Muscle of leg (tissue), 11 donors: ENCODE measurements around the gene ITPR1. TPM values are rescaled to one million over a fixed set of nuclear protein-coding genes. Genes with fewer than 3 reads are reported as not detected.

Experiments used
- DNase-seq: peaks from one replicate; pipeline ENCODE4 v3.0.0; 2013
- H3K27ac ChIP-seq: one replicate; pipeline ENCODE4 v1.5.1; 2013; ENCODE audit warnings: mild to moderate bottlenecking, low read length, control low read depth
- H3K27me3 ChIP-seq: one replicate; pipeline ENCODE4 v1.6.1; 2013; ENCODE audit warnings: low read length; ENCODE audit not compliant: control insufficient read depth, insufficient read depth
- H3K36me3 ChIP-seq: one replicate; pipeline ENCODE4 v1.6.1; 2013; ENCODE audit warnings: low read length; ENCODE audit not compliant: control insufficient read depth, insufficient read depth
- H3K4me1 ChIP-seq: one replicate; pipeline ENCODE4 v1.6.1; 2013; ENCODE audit warnings: low read length; ENCODE audit not compliant: control insufficient read depth, insufficient read depth
- H3K4me3 ChIP-seq: one replicate; pipeline ENCODE4 v1.5.1; 2013; ENCODE audit warnings: low read length, control low read depth
- H3K9me3 ChIP-seq: replicated peaks from 2 replicates; pipeline ENCODE4 v1.6.1; 2013; ENCODE audit warnings: low read depth, low read length; ENCODE audit not compliant: control insufficient read depth
- WGBS: methylation state at CpG from one replicate; pipeline ENCODE4 v1.1.5; 2013; ENCODE audit warnings: missing lambda C conversion rate; ENCODE audit not compliant: insufficient coverage; 5-methylcytosine and 5-hydroxymethylcytosine counted together
- polyA plus RNA-seq, 8 donors: library from polyadenylated mRNA; unstranded; fragments of 120-200 nt; gene quantifications; one replicate each; pipeline versions ENCODE4 v1.2.1 to v1.2.3, GENCODE V29; 2013; ENCODE audit warnings: inconsistent platforms in 1 of 8, low replicate concordance in 1 of 8; ENCODE audit not compliant: insufficient read length in 8 of 8, insufficient read depth in 1 of 8
- total RNA-seq: library from RNA; stranded (reverse); fragments of 120-200 nt; gene quantifications from one replicate; pipeline ENCODE4 v1.2.4, GENCODE V29; 2013

The ITPR1 gene
- total and polyA plus RNA-seq, 9 donors = 15.4 to 34.4 (median 20.5) TPM

DNA sequence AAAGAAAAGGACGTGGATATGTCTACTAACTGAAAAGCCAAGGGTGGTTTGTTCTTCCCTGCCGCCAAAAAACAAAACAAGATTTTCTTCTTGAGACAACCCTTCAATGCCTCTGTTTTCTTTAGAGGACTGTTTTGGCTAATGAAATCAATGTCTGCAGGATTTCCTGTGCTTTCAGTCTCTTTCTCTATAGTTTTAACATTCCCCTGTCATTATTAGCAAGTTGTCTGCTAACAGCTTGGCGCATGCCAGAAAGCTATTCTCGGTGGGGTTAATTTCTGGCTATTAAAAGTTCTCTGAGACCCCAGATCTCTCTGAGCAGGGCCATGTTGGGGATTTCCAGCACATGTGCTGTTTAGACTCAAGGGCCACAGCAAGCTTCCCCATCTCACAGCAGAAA, 56.7 kb downstream of the ITPR1 start:
- no peak overlapping the region for H3K27ac ChIP-seq
- no CpG with 5 or more reads among the region's 4 CpGs for WGBS
- DNase-seq = no peak
- no peaks in the 10 kb centered on the region for H3K9me3 ChIP-seq
- H3K4me1 ChIP-seq = peaks cover 2% of the 10 kb centered on the region
- no peaks in the 10 kb centered on the region for H3K27me3 ChIP-seq
- no peaks in the 10 kb centered on the region for H3K36me3 ChIP-seq
- no peak overlapping the region for H3K4me3 ChIP-seq

DNA sequence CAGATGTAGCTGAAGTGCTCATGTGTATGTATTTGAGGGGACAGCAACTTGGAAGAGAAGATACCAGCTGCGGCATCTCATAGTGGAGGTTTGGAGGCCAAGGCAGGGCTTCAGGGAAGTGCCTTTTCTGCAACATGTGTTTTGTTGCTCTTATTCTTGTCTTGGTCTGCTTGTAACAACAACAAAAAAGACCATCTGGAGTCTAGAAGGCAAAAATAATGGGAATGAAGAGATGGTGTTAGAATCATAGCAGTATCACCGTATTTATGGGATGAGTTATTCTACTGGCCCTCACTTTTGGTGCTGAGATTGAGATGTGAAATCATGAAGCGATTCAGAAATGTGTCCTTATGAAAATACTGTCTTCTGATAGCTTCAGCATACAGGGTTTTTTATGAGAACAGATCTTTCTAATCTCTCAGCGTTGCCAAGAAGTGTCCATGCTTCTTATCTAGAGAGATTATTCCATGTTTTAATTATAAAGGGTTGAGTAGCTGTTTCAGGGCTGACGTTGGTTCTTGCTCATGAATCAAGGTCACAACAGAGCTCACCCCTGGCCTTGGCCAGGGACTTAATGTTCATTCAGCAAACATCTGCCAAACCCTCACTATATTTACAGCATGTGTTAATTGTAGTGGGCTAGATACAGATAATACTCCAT, 58.0 kb downstream of the ITPR1 start:
- 84% methylated on average over 2 of the region's 5 CpGs for WGBS
- DNase-seq = no peak
- Histone ChIP-seq H3K9me3 (no peaks in the 10 kb centered on the region), H3K4me1 (peaks cover 2% of the 10 kb centered on the region), H3K36me3 (no peaks in the 10 kb centered on the region), H3K27me3 (no peaks in the 10 kb centered on the region), H3K4me3 (no peak overlapping the region), H3K27ac (no peak overlapping the region)

DNA sequence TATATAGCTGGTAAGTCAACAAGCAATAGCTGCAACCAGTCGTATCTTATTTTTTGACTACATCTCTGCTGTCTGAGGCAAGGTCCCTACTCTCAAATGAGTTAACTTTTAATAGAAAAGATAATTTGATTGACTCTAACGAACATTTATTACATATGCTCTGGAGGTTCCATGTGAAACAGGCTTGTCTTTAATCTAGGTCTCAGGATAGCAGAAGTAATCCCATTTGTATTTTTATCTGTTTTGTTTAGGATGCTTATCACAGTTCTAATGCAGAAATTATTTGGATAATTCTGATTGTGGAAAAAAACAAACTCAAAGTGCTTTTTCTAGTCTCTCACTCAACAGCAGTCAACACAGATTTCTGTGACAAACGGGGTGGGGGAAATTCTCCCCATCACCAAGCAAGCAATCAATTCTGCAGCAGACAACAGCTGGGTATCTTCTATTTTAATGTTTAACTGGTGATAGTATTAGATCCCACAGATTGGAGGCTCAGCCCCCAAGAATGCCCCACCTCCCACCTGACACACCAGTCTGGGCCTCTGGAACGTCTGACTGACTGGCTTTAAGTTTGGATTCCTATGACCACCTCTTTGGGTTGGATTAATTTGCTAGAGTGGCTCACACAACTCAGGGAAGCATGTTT, 58.8 kb downstream of the ITPR1 start:
- Histone ChIP-seq H3K36me3 (no peaks in the 10 kb centered on the region), H3K9me3 (no peaks in the 10 kb centered on the region), H3K4me1 (peaks cover 2% of the 10 kb centered on the region), H3K27ac (no peak overlapping the region), H3K4me3 (no peak overlapping the region), H3K27me3 (no peaks in the 10 kb centered on the region)
- no peak for DNase-seq
- no CpG with 5 or more reads among the region's 4 CpGs for WGBS

DNA sequence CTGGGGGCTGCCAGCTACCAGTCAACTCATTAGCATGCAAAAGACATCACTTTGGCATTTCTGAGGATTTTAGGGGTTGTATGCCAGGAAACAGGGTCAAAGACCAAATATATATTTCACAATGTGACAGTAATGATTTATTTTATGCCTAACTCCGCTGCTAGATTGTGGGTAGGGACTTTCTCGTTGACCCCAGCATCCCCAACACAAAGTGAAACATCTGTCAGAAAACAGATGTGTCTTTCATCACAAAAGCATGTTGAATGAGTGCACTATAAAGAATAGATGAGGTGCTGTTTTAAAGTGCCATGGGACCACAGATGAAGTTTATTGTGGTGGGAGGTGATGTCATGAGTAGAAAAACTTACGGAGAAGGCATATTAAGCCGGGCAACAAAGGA, 59.7 kb downstream of the ITPR1 start:
- H3K4me1 ChIP-seq = peaks cover 2% of the 10 kb centered on the region

DNA sequence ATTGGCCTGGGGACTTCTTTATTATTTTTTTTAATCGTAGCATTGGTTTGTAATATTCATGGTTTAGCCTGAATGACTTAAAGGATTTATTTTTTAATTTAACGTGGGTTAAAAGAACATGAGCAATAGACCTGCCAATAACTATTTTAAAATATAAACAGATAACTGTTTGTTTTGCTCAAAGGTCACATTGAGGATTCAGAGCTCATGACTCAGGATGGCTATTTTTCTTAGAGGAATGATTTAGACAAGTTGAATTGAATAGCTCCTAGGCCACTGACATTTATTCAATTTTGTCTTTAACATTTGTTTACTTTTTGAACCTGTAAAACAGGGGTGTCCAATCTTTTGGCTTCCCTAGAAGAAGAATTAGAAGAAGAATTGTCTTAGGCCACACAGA, 68.5 kb downstream of the ITPR1 start:
- Histone ChIP-seq H3K4me1 (no peaks in the 10 kb centered on the region), H3K36me3 (no peaks in the 10 kb centered on the region), H3K27ac (no peak overlapping the region), H3K9me3 (no peaks in the 10 kb centered on the region), H3K27me3 (no peaks in the 10 kb centered on the region), H3K4me3 (no peak overlapping the region)
- no CpG with 5 or more reads among the region's 2 CpGs for WGBS
- no peak for DNase-seq

More for the DNA sequence above, 59.7 kb downstream of the ITPR1 start:
- no peaks in the 10 kb centered on the region for H3K27me3 ChIP-seq
- no peak overlapping the region for H3K27ac ChIP-seq
- H3K36me3 ChIP-seq = no peaks in the 10 kb centered on the region
- 45% methylated on average over 2 of the region's 4 CpGs for WGBS
- no peak overlapping the region for H3K4me3 ChIP-seq
- H3K9me3 ChIP-seq = no peaks in the 10 kb centered on the region
- no peak for DNase-seq

DNA sequence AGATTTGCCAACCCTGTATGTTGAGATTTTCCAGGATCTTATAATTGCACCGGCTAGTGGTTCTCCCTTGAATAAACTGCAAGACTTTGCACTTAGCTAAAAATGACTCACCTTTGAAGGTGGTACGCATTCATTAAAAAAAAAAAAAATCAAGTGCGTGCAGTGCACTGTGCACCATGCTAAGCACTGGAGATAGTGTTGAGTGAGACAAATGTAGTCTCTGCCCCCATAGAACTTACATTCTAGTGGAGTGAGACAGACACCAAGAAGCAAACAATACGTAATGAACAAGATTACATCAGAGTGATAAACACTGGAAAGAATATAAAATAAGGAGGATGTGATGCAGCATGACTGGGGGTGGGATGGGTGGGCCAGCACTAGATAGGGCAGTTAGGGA, 69.4 kb downstream of the ITPR1 start:
- no peaks in the 10 kb centered on the region for H3K9me3 ChIP-seq
- no peak overlapping the region for H3K27ac ChIP-seq
- H3K4me1 ChIP-seq = no peaks in the 10 kb centered on the region
- no peak overlapping the region for H3K4me3 ChIP-seq
- no peak for DNase-seq
- 100% methylated on average over 1 of the region's 4 CpGs for WGBS
- no peaks in the 10 kb centered on the region for H3K27me3 ChIP-seq
- no peaks in the 10 kb centered on the region for H3K36me3 ChIP-seq

DNA sequence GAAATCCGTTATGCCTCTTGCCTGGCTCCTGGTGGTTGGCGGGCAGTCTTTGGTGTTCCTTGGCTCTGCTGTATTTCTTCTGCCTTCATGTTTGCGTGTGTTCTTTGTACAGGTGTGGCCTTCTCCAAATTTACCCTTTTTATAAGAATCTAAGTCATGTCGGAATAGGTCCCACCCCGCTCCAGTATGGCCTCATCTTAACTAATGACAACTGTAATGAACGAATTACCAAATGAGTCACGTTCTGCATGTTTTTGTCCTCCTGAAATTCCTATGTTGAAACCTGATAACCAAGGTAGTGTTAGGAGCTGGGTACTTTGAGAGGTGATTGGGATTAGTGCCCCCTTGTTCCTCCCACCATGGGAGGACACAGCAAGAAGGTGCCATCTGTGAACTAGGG, 71.1 kb downstream of the ITPR1 start:
- DNase-seq = no peak
- Histone ChIP-seq H3K36me3 (no peaks in the 10 kb centered on the region), H3K27me3 (no peaks in the 10 kb centered on the region), H3K4me1 (no peaks in the 10 kb centered on the region), H3K27ac (no peak overlapping the region), H3K9me3 (no peaks in the 10 kb centered on the region), H3K4me3 (no peak overlapping the region)
- WGBS = 86% methylated on average over 4 of the region's 7 CpGs

DNA sequence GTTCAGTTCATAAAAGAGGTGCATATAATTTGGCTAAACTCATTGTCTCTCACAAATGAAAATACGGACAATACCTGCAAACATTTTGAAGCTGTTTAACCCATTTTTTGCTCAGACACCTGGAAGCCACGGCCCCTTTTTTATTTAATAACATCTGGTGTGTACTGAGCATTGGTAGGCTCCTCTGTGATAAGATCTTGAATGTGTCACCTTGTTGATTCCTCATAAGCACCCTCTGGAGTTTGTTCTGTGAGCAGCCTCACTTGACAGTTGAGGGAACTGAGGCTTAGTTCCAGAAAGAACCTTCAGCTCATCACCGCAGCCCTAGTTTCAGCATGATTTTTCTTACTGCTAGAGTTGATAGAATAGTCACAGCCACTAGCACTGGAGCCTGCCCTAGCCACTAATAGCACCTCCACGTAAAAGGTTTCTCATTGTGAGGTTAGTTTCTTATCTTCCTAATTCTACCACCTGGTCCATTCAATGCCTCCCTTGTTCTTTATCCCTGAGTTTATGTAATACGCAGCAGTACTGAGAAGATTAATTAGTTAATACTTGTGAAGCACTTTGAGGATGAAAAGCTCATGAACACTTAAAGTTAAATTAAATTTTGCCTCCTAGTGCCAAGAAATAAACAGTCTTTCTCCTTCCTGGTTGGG, 71.9 kb downstream of the ITPR1 start:
- no peak for DNase-seq
- no peaks in the 10 kb centered on the region for H3K4me1 ChIP-seq
- no peaks in the 10 kb centered on the region for H3K9me3 ChIP-seq
- H3K27me3 ChIP-seq = no peaks in the 10 kb centered on the region
- no peak overlapping the region for H3K4me3 ChIP-seq
- no peak overlapping the region for H3K27ac ChIP-seq
- no peaks in the 10 kb centered on the region for H3K36me3 ChIP-seq
- WGBS = no CpG with 5 or more reads among the region's 5 CpGs

DNA sequence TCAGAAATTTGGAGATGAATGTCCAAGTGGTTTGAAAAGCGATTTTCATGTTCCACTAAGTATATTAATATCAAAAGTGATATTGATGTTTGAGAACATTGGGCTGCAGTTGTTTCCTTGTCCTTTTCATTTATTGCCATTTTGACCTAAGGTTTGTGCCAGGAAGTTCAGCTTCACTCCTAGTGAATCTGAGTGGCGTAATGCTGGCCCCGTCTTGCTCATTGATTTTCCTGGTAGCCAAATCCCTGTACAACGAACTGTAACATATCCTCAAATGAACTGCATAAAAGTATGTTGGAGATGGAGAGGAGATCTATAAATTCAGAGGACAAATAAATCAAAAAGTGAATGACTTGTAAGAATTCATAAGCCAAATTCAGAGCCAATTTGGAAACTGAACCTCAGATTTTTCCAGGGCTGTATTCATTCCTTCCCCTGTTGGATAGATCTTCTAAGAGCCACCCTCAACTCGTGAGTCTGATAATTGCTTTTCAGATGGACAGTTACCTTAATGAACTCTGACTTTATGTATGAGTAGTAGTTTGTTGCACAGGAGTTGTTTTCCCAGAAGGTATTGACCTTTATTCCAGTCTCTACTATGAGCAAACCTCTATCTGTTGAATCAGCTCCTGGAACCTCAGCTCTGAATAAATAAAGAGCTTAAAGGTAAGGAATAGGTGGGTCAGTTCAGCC, 72.8 kb downstream of the ITPR1 start:
- DNase-seq = no peak
- Histone ChIP-seq H3K4me3 (no peak overlapping the region), H3K27ac (no peak overlapping the region), H3K9me3 (no peaks in the 10 kb centered on the region), H3K36me3 (no peaks in the 10 kb centered on the region), H3K27me3 (no peaks in the 10 kb centered on the region), H3K4me1 (no peaks in the 10 kb centered on the region)
- no CpG with 5 or more reads among the region's 5 CpGs for WGBS

DNA sequence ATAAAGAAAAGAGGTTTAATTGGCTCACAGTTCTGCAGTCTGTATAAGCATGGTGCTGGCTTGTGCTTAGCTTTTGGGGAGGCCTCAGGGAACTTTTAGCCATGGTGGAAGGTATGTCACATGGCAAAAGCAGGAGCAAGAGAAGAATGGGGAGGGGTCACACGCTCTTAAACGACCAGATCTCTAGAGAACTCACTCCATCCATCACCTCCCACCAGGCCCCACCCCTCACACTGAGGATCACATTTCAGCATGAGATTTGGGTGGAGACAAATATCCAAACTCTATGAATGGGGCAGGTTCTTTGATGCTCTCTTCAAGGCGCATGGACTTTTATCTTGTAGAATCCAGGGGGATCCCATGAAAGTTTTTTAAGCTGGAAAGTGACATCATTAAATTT, 75.7 kb downstream of the ITPR1 start:
- H3K36me3 ChIP-seq = no peaks in the 10 kb centered on the region
- WGBS = no CpG with 5 or more reads among the region's 3 CpGs

More for the DNA sequence above, 75.7 kb downstream of the ITPR1 start:
- Histone ChIP-seq H3K27ac (no peak overlapping the region), H3K27me3 (no peaks in the 10 kb centered on the region), H3K4me3 (no peak overlapping the region), H3K9me3 (no peaks in the 10 kb centered on the region), H3K4me1 (no peaks in the 10 kb centered on the region)
- DNase-seq = no peak
